HEK293T (cell line): Measurements from ENCODE around the gene BORCS5.

Experiments
- BHLHE40 ChIP-seq: fragments of 450-650 bp; IDR thresholded peaks from 2 replicates; pipeline ENCODE4 v1.6.1; 2016; ENCODE audit warnings: mild to moderate bottlenecking, moderate library complexity, borderline replicate concordance
- CTBP1 ChIP-seq: fragments of 450-650 bp; IDR thresholded peaks from 2 replicates; pipeline ENCODE4 v1.6.1; 2016; ENCODE audit warnings: borderline replicate concordance
- FOXA1 ChIP-seq: fragments of 450-650 bp; IDR thresholded peaks from 2 replicates; pipeline ENCODE4 v1.6.1; 2016; ENCODE audit warnings: mild to moderate bottlenecking
- FOXM1 ChIP-seq: fragments of 450-650 bp; IDR thresholded peaks from 2 replicates; pipeline ENCODE4 v1.6.1; 2017; ENCODE audit warnings: mild to moderate bottlenecking, borderline replicate concordance
- NFRKB ChIP-seq: fragments of 450-650 bp; IDR thresholded peaks from 2 replicates; pipeline ENCODE4 v1.6.1; 2016; ENCODE audit warnings: mild to moderate bottlenecking, moderate library complexity
- SP1 ChIP-seq: fragments of 450-650 bp; IDR thresholded peaks from 2 replicates; pipeline ENCODE4 v1.6.1; 2017
- SUZ12 ChIP-seq: fragments of 450-650 bp; IDR thresholded peaks from 2 replicates; pipeline ENCODE4 v1.6.1; 2016; ENCODE audit warnings: mild to moderate bottlenecking
- TF ChIP-seq, protein P1 (sequence below): fragments of 450-650 bp; IDR thresholded peaks from 2 replicates; pipeline ENCODE4 v1.6.1; 2016

DNA sequence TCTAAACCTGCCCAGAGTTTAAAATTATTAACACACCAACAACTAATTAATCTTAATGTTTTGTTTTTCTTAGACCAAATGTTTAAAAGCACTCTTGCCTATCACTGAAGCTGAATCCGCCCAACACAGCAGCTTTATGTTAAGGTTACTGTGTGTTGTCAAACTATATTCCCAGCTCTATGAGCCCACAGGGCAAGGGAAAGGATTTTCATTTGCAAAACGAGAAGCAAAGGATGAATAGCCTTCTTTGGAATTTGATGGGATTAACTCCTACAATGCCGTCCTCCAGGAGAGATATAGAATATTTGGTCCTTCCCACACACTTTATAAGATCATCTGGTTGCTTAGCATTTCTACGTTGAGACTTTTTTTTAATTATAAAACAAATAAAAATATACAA is 162.0 kb downstream of the BORCS5 start:
- TF ChIP-seq BHLHE40 (no peak), SP1 (no peak), NFRKB (no peak), SUZ12 (no peak), FOXM1 (no peak), FOXA1 (no peak), CTBP1 (no peak)
- TF ChIP-seq, protein P1, sequence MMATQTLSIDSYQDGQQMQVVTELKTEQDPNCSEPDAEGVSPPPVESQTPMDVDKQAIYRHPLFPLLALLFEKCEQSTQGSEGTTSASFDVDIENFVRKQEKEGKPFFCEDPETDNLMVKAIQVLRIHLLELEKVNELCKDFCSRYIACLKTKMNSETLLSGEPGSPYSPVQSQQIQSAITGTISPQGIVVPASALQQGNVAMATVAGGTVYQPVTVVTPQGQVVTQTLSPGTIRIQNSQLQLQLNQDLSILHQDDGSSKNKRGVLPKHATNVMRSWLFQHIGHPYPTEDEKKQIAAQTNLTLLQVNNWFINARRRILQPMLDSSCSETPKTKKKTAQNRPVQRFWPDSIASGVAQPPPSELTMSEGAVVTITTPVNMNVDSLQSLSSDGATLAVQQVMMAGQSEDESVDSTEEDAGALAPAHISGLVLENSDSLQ: no peak
